Measurements from ENCODE around the gene OVCA2.
A peak's percentile ranks its signal among the peaks of the same experiment; 100 is the strongest.

OVCA2 gene

GRCh38 chr17:2061441-2061958 is 19.7 kb downstream of the OVCA2 start:
- H3K4me3 ChIP-seq (ENCODE audit: low read length): no peak overlapping the region
- H3K27me3 ChIP-seq (ENCODE audit: control insufficient read depth, insufficient read depth, low read length): no peaks in the 10 kb centered on the region
- H3K36me3 ChIP-seq (ENCODE audit: control insufficient read depth, insufficient read depth, low read length): peaks cover 3% of the 10 kb centered on the region
- peaks cover 40% of the 10 kb centered on the region for H3K4me1 ChIP-seq (ENCODE audit: control insufficient read depth, insufficient read depth, low read length)
- H3K27ac ChIP-seq (ENCODE audit: low read depth, low read length): peak overlapping the region; percentile 82
- H3K9ac ChIP-seq (ENCODE audit: low read length): peak overlapping the region; percentile 6

GRCh38 chr17:2062571-2063183 is 20.9 kb downstream of the OVCA2 start:
- Histone ChIP-seq H3K36me3 (ENCODE audit: control insufficient read depth, insufficient read depth, low read length) (peaks cover 3% of the 10 kb centered on the region), H3K9ac (ENCODE audit: low read length) (peak overlapping the region; percentile 1), H3K4me1 (ENCODE audit: control insufficient read depth, insufficient read depth, low read length) (peaks cover 50% of the 10 kb centered on the region), H3K4me3 (ENCODE audit: low read length) (no peak overlapping the region), H3K27me3 (ENCODE audit: control insufficient read depth, insufficient read depth, low read length) (no peaks in the 10 kb centered on the region), H3K27ac (ENCODE audit: low read depth, low read length) (peak overlapping the region; percentile 82)

DNA sequence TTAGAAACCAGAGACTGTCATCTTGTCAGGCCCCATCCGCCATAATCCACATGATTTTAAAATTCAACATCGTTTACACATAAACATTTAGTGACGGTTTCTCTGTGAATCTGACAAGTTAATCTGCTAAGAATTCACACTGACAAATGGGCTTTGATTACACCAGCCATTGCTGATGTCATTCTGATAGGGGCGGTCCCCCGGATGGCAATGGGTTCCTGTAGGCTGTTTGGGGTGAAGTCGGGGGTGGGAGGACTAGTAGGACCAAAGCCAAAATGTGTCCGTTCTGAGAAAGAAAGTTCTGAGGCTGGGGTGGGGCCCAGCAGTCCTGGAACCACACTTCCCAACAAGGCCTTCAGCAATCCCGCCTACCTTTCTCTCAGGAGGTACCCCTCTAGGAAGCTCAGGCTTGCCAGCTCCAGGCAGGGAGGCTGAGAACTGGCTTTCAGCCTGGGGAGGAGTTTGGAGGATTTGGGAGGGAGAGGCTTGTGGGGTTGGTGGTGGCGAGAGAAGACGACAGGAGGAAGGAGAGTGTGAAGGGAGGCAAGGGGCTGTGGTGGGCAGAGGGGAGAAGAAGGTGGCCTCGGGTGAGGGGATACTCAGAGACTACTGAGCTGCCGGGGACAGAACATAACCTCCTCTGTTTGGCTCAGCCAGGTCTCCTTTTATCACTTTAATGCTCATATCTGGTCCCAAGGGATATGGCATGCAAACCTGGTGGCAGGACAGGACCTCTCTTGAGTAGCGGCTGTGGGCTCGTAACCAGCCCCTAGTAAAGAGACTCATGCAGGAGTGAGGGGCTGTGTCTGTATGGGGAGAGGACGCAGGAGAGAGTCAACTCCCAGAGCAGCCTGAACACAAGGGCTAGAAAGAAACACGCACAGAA is 21.7 kb downstream of the OVCA2 start:
- no peak overlapping the region for H3K4me3 ChIP-seq (ENCODE audit: low read length)
- no peaks in the 10 kb centered on the region for H3K27me3 ChIP-seq (ENCODE audit: control insufficient read depth, insufficient read depth, low read length)
- H3K4me1 ChIP-seq (ENCODE audit: control insufficient read depth, insufficient read depth, low read length): peaks cover 50% of the 10 kb centered on the region
- no peak overlapping the region for H3K9ac ChIP-seq (ENCODE audit: low read length)
- peak overlapping the region; percentile 82 for H3K27ac ChIP-seq (ENCODE audit: low read depth, low read length)
- peaks cover 4% of the 10 kb centered on the region for H3K36me3 ChIP-seq (ENCODE audit: control insufficient read depth, insufficient read depth, low read length)

DNA sequence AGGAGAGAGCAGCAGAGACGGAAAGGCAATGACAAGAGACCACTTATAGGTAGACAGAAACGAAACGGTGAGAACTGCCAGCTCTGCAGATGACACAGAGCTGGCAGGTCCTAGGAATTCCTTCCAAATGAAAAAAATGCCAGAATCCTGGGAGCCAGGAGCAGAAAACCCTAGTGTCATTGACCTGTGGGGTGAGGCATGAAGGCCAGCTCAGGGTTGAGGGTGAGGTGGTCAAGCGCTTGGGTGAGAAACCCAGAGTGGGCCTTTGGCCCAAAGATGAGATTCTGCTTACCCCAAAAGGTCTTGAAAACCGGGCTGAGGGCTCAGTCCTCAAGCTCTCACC is 22.3 kb downstream of the OVCA2 start:
- H3K27ac ChIP-seq (ENCODE audit: low read depth, low read length): peak overlapping the region; percentile 82
- no peaks in the 10 kb centered on the region for H3K27me3 ChIP-seq (ENCODE audit: control insufficient read depth, insufficient read depth, low read length)
- H3K9ac ChIP-seq (ENCODE audit: low read length): no peak overlapping the region
- peaks cover 6% of the 10 kb centered on the region for H3K36me3 ChIP-seq (ENCODE audit: control insufficient read depth, insufficient read depth, low read length)
- peaks cover 50% of the 10 kb centered on the region for H3K4me1 ChIP-seq (ENCODE audit: control insufficient read depth, insufficient read depth, low read length)
- H3K4me3 ChIP-seq (ENCODE audit: low read length): no peak overlapping the region

DNA sequence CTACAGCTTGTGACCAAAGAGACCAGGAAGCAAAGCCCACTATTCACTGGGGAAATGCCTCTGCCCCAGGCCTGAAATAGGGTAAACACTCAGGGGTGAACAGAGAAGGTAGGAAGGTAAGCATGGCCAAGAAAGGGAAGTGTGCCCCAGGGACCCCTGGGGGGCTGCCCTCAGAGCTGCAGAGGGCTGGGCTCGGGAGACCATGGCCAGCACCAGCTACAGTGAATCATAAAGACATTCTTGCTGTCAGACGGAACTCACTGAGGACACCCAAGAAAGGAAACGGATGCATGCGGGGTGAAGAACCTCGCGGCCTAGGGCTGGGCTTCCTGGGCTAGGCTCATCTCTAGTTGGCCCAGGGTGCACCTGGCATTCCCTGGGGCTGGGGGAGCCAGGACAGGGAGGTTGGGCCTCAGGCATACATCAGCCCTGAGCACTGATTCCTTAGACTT is 22.7 kb downstream of the OVCA2 start:
- Histone ChIP-seq H3K4me1 (ENCODE audit: control insufficient read depth, insufficient read depth, low read length) (peaks cover 50% of the 10 kb centered on the region), H3K27ac (ENCODE audit: low read depth, low read length) (peak overlapping the region; percentile 82), H3K27me3 (ENCODE audit: control insufficient read depth, insufficient read depth, low read length) (no peaks in the 10 kb centered on the region), H3K4me3 (ENCODE audit: low read length) (no peak overlapping the region), H3K9ac (ENCODE audit: low read length) (no peak overlapping the region), H3K36me3 (ENCODE audit: control insufficient read depth, insufficient read depth, low read length) (peaks cover 6% of the 10 kb centered on the region)

DNA sequence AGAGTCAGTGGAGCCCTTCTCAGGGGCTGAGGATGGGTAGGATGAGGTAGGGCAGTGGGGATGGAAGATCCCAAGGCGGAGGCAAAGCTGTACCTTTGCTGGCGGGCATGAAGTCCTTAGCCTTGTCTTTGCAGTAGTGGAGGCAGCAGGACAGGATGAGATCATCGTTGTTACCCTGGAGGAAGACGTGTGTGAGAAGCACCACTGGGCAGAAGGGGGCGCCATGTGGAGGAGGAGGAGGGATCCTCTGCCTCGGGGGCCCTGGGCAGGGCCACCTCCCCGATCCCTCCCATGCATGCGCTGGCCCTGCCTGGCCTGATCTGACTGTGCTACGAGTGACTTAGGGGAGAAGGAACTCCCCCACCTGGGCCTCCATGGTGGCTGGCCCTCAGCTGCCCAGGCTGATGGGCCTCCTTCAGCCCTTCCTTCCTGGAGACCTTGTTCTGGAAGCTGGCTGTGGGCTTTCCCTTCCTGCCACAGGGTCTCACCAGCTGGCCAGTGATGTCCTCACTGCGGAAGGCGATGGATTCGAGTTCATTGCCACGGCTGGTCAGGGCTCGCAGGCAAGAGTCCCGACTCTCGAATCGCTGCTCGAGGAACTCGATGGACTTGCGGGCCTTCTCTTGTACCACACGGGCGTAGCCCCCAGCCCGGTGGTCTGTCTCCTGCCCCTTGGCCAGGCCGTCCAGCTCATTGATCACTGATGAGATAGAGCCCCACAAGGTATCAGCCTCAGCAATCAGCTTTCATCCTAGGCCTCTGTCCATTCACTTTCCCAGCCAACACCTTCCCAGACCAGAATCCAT is 23.4 kb downstream of the OVCA2 start:
- no peak overlapping the region for H3K4me3 ChIP-seq (ENCODE audit: low read length)
- H3K9ac ChIP-seq (ENCODE audit: low read length): peak overlapping the region; percentile 14
- peaks cover 6% of the 10 kb centered on the region for H3K36me3 ChIP-seq (ENCODE audit: control insufficient read depth, insufficient read depth, low read length)
- H3K27ac ChIP-seq (ENCODE audit: low read depth, low read length): peak overlapping the region; percentile 82
- no peaks in the 10 kb centered on the region for H3K27me3 ChIP-seq (ENCODE audit: control insufficient read depth, insufficient read depth, low read length)
- H3K4me1 ChIP-seq (ENCODE audit: control insufficient read depth, insufficient read depth, low read length): peaks cover 44% of the 10 kb centered on the region

DNA sequence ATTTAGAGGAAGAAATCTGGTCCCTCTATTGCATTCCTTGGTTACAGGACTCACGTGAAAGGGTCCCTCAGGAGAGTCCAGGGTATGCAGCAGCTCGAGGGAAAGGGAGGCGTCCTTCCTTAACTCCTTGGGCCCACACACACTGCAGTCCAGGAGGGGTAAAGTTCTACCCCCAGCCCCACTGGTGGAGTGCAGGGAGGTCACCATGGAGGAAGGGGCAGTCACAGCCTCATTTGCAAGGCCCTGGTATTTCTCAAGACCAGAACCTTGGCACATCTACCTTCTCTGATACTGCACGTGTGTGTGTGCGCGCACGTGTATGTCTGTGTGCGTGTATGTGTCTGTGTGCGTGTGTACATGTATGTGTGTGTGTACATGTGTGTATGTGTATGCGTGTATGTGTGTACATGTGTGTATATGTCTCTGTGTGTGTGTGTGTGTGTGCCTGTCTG is 24.2 kb downstream of the OVCA2 start:
- H3K36me3 ChIP-seq (ENCODE audit: control insufficient read depth, insufficient read depth, low read length): peaks cover 10% of the 10 kb centered on the region
- H3K9ac ChIP-seq (ENCODE audit: low read length): no peak overlapping the region
- peaks cover 43% of the 10 kb centered on the region for H3K4me1 ChIP-seq (ENCODE audit: control insufficient read depth, insufficient read depth, low read length)
- peak overlapping the region; percentile 82 for H3K27ac ChIP-seq (ENCODE audit: low read depth, low read length)
- H3K27me3 ChIP-seq (ENCODE audit: control insufficient read depth, insufficient read depth, low read length): no peaks in the 10 kb centered on the region
- H3K4me3 ChIP-seq (ENCODE audit: low read length): no peak overlapping the region

DNA sequence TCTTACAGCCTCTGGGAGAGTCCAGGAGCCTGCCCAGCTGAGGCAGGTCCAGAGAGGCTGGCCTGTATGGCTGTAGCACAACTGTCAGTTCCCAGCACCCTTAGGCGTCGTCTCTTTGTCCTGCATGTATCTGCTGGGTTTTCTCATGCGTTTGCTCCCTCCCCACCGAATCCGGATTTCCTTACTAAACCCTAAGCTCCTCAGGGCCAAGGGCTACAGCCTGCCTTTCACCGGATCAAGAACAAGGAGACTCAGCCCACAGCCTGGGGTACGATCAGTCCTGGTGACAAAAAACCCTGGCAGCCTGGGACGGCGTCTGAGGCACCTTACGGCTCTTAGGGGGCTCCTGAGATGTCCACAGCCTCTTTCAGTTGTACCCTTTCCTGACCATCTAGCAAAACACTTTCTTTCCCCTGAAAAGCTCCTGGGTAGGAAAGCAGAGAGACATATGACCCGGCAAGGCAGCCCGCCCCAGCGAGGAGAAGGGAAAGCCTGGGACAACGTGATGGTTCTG is 25.3 kb downstream of the OVCA2 start:
- Histone ChIP-seq H3K36me3 (ENCODE audit: control insufficient read depth, insufficient read depth, low read length) (peaks cover 14% of the 10 kb centered on the region), H3K4me1 (ENCODE audit: control insufficient read depth, insufficient read depth, low read length) (peaks cover 34% of the 10 kb centered on the region), H3K27me3 (ENCODE audit: control insufficient read depth, insufficient read depth, low read length) (no peaks in the 10 kb centered on the region), H3K27ac (ENCODE audit: low read depth, low read length) (peak overlapping the region; percentile 82), H3K9ac (ENCODE audit: low read length) (no peak overlapping the region), H3K4me3 (ENCODE audit: low read length) (no peak overlapping the region)

DNA sequence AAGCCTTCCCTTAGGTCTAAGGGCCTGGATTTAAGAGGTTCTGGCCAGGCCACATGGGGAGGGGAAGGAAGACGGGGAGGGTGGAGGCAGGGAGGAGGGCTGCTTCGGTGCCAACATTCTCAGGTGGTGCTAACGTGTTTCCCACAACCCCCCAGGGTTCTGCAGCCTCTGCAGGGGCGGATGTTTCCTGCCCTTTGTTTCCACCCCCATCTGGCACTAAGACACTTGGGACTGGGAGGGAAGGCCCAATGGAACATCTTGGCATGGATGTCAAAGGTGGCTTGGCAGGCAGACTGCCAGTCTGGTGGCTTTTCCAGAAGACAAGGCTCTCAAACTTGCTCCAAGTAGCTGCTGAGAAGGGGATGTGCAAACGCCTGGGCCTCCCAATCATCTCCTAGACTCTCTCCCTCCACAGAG is 25.8 kb downstream of the OVCA2 start:
- Histone ChIP-seq H3K27ac (ENCODE audit: low read depth, low read length) (peak overlapping the region; percentile 82), H3K27me3 (ENCODE audit: control insufficient read depth, insufficient read depth, low read length) (no peaks in the 10 kb centered on the region), H3K4me3 (ENCODE audit: low read length) (no peak overlapping the region), H3K36me3 (ENCODE audit: control insufficient read depth, insufficient read depth, low read length) (peaks cover 14% of the 10 kb centered on the region), H3K9ac (ENCODE audit: low read length) (no peak overlapping the region), H3K4me1 (ENCODE audit: control insufficient read depth, insufficient read depth, low read length) (peaks cover 34% of the 10 kb centered on the region)

DNA sequence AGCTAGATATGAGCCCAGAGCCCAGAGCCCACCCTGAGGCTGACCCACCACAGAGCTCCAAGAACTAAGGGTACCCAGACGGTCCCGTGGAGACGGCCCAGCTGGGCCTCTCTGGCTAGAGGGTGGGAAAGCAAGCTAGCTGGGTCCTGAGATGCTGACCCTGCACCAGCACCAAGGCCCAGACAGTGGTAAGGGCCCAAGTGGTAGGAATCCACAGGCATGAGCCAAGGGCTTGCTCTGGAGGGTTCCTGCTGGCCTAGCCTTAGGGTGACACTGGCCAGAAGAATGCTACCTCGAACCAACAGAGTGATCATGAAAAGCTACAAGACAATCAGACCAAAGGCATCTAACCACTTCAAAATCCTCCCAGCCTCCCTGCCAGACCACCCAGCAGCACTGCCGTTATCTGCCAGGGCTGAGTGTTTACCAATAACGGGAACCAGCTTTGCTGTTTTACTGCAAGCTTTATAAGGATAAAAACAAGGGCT is 26.3 kb downstream of the OVCA2 start:
- peak overlapping the region; percentile 33 for H3K27ac ChIP-seq (ENCODE audit: low read depth, low read length)
- no peak overlapping the region for H3K9ac ChIP-seq (ENCODE audit: low read length)
- no peaks in the 10 kb centered on the region for H3K27me3 ChIP-seq (ENCODE audit: control insufficient read depth, insufficient read depth, low read length)
- peaks cover 30% of the 10 kb centered on the region for H3K4me1 ChIP-seq (ENCODE audit: control insufficient read depth, insufficient read depth, low read length)
- H3K4me3 ChIP-seq (ENCODE audit: low read length): no peak overlapping the region
- H3K36me3 ChIP-seq (ENCODE audit: control insufficient read depth, insufficient read depth, low read length): peaks cover 14% of the 10 kb centered on the region

DNA sequence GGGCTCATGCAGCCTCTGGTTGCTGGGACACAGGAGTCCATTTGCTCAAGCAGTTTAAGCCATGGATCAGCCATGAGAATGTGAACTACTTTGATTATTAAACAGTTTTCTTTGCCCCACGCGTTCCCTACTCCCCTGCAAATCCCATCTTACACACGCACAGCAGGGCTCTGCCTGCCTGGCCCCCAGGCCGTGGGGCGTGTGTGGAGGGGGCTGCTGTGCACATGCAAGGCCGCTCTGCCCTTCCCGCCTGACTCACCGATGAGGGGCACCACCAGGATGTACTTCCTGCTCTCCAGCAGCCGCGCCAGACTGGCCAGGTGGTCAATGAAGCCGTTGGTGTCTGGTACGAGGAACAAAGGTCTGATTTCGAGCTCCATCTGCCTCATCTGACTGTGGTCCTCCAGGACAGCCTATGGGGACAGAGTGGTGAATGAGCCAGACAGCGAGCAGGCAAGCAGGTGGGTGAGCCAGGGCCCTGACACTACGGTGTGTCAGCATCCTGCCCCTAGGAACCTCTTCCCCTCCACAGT is 26.8 kb downstream of the OVCA2 start:
- H3K4me3 ChIP-seq (ENCODE audit: low read length): no peak overlapping the region
- H3K9ac ChIP-seq (ENCODE audit: low read length): no peak overlapping the region
- H3K4me1 ChIP-seq (ENCODE audit: control insufficient read depth, insufficient read depth, low read length): peaks cover 26% of the 10 kb centered on the region
- peak overlapping the region; percentile 16 for H3K27ac ChIP-seq (ENCODE audit: low read depth, low read length)
- no peaks in the 10 kb centered on the region for H3K27me3 ChIP-seq (ENCODE audit: control insufficient read depth, insufficient read depth, low read length)
- H3K36me3 ChIP-seq (ENCODE audit: control insufficient read depth, insufficient read depth, low read length): peaks cover 14% of the 10 kb centered on the region
